GM18870 (cell line): ENCODE measurements around the gene MYL4.
"Not testable (repeated sequence)": the region's sequence is repeated elsewhere in the genome, so short reads cannot be mapped to it uniquely, and the experiment has no call there.

Source experiments
- ATAC-seq: cut with Tn5 transposase; IDR thresholded peaks from one replicate; pipeline ENCODE4 v1.9.1; 2021; ENCODE audit warnings: moderate library complexity; ENCODE audit not compliant: unreplicated experiment

MYL4 gene

DNA sequence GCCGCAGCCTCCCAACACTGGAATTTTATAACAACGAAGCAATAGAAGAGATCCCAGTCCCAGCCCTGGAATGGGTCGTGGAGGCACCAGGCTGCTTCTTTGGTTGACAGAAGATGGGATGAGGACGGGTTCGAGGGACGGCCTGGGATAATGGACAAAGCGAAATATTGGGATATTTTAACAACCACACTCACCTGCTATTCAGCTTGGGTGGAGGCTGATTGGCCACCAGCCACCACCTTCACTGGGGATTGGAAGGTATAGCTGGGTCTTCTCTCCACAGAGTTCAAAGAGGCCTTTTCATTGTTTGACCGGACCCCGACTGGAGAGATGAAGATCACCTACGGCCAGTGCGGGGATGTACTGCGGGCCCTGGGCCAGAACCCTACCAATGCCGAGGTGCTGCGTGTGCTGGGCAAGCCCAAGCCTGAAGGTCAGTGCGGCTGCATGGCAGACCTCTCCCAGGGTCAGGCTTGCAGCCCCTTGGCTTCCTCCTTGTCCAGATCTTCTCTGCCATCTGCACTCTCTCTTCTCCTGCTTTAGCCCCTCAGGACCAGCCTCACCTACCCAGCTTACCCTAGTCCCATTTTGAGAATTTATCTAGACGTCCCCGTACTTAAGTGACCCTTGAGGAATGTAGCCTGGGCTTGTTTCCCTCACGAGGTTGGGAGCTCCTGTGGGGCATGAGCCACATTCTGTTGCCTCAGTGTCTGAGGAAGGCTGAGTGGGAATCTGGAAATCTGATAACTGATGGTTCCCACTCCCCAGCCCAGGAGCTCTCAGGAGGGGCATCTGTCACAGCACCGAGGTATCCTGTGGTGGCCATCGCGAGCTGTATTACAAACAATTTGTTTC, 10.7 kb downstream of the MYL4 start:
- no peak for ATAC-seq

DNA sequence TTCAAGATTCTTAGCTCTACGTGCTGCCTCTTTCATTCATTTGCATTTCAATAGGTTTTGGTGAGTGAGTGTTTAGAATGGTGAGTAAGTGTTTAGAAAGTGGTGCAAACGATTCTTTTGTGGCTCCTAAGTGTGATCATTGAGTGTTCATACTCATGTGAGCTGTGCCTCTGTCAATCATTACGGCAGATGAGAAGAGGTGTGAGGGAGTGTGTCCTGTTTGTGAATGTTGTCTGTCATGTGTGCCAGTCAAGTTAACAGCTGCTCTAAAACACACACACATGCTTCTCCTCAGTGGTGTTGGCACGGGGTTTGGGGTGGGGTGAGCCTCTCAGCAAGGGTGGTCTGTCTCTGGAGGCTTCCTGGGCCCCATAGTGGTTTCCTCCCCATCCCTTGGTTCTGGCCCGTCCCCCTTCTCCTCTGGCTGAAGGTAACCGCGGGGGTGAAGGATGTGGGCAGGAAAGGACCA, 11.4 kb downstream of the MYL4 start:
- no peak for ATAC-seq

DNA sequence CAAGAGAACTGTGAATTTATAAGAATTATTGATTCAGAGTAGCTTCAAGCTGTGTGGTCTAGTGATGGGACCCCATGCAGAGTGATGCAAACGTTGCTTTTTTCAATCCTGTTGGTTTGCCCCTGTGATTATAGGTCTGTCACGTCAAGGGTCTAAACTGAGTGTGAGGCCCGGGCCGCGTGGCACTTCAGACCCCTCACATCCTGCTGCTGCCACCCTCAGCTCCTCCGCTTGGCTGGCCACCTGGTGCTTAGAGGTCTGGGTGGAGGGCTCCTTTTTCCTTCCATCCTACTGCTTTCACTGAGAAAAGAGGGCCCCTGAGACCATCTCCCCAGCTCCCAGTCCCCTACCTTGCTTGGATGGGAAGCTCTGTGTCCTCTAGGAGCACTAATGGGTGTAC, 12.0 kb downstream of the MYL4 start:
- no peak for ATAC-seq

DNA sequence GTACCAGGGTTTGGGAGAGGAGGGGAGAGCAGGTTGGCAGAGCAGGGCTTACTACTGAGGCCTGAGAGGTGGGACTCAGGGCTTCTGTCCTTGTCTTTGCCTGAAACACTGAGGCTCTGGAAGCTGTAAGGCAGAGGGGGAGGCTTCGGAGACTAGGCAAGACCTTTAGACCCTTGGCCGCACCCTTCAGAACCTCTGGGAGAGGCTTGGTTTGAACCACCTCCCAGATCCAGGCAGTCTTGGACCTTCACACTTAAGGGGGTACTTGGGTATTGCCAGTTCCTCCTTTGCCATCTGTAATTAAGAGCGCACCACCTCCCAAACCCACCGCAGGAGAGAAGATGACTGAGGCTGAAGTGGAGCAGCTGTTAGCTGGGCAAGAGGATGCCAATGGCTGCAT, 12.9 kb downstream of the MYL4 start:
- no peak for ATAC-seq

DNA sequence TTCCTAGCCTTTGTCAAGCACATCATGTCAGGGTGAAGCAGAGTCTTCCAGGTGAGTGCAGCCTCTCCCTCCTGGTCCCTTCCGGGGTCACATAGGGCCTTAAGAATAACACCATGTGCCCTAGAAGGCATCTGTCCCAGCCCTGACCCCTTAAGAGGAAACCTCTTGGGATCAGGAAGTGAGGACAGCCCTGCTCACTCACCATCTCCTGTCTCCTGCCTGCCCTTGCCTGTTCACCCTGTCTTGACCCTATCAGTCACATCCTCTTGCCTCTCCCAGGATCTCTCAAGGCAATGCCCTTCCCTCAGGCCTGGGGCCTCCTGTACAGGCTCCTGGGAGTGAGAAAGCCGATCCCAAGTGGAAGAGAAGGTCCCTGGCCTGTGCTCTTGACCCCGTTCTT, 13.9 kb downstream of the MYL4 start:
- no peak for ATAC-seq

DNA sequence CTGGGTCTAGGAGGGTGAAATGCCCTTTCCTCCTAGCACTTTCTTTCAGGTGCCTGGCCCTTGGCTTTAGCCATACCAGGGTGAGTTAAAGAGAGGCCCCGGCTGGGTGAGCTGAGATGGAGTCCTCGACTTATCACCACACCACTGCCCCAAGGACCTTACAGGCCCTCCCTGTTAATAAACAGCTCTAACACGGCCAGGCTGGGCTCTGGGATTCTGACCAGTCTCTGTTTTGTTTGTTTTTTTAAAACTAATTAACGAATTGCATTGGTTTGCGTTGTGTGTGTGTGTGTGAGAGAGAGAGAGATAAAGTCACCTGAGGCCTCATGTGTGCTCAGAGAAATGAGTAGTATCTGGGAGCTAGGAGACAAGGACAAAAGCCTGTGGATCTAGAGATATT, 14.3 kb downstream of the MYL4 start:
- ATAC-seq = no peak

DNA sequence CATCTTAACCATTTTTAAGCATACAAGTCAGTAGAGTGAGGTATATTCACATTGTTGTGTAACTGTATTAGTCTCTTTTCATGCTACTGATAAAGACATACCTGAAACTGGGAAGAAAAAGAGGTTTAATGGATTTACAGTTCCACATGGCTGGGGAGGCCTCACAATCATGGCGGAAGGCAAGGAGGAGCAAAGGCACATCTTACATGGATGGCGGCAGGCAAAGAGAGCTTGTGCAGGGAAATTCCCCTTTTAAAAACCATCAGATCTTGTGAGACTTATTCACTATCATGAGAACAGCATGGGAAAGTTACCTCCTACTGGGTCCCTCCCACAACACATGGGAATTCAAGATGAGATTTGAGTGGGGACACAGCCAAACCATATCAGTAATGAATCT, 14.9 kb downstream of the MYL4 start:
- ATAC-seq = not testable (repeated sequence)

DNA sequence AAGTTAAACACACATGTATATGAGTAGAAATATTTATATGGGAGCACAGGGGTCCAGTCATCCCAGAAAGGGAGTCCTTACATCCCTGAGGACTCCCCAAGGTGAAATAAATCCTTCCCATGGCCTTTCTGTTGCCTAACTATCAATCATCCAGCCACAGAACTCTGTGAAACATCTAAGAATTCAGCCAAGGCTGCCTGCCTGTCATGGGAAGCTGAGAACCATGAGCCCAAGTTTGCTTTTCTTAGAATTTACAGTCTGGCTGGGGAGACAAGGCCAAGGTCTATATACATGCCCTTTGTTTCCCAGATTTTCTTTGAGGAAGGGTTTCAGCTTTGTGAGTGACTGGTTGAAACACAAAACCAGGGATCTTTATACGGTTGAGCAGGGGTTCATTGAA, 15.8 kb downstream of the MYL4 start:
- no peak for ATAC-seq

DNA sequence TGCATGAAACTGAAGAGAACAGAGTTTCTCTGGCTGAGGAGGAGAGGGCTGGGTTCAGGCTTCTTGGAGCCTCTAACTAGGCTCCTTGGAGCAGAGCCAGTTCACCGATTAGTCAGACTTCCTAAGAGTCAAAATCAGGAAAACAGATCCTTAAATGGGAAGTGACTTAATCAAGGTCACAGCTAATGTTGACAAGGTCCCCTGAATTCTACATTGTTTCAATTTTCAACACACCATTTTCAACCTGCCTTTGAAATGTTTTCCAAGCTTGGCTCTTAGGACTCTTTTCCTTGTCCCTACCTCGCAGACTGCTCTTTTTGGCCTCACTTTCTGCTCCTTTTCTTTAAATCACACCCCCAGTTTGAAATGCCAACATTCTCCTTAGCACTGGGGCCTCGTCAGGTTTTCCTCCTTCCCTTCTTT, 16.3 kb downstream of the MYL4 start:
- ATAC-seq = no peak

DNA sequence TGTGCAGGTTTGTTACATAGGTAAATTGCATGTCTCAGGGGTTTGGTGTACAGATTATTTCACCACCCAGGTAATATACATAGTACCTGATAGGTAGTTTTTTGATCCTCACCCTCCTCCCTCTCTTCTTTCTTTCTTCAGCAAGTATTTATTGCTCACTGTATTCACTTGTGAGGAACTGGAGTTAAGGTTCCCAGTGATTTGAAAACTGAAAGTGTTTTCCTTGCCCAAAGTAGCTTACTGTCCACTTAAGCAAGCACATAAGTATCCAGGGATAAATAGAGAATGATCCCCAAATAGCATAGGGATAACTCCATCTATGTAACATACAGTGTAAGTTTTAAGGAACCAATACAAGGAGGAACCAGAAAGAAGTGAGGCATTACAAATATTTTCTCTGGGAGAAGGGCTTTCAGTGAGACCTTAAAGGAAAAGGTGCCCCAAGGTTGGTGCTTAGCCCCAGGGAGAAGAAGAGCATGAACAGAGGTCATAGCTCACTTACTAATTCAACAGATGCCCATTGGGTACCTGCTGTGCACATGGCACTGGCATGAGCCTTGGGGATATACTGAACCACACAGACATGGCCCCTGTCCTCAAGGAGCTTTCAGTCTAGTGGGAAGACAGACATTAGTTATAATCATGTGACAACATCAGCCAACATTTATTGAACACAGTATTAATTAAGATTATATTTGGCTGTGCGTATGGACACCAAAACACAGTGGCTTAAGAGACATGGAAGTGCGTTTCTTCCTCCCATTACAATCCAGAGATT, 17.0 kb downstream of the MYL4 start:
- no peak for ATAC-seq

DNA sequence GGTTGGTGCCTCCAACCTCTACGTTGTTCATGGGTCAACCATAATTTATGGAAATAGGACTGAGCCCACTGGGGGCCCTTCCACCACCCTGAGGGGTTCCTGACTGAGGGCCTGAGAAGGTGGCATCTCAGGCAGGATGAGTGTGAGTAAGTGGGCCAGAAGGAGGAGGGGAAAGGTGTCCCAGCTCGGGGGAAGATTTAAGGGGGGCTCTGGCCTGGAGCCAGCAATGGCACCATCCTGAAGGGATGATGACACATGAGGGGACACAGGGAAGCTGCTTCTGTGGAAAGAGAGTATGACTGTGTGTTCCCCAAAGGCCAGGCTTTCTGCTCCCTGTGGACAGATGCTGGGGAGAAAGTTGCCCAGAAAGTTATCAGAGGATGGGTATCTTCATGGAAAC, 18.7 kb downstream of the MYL4 start:
- ATAC-seq = no peak

DNA sequence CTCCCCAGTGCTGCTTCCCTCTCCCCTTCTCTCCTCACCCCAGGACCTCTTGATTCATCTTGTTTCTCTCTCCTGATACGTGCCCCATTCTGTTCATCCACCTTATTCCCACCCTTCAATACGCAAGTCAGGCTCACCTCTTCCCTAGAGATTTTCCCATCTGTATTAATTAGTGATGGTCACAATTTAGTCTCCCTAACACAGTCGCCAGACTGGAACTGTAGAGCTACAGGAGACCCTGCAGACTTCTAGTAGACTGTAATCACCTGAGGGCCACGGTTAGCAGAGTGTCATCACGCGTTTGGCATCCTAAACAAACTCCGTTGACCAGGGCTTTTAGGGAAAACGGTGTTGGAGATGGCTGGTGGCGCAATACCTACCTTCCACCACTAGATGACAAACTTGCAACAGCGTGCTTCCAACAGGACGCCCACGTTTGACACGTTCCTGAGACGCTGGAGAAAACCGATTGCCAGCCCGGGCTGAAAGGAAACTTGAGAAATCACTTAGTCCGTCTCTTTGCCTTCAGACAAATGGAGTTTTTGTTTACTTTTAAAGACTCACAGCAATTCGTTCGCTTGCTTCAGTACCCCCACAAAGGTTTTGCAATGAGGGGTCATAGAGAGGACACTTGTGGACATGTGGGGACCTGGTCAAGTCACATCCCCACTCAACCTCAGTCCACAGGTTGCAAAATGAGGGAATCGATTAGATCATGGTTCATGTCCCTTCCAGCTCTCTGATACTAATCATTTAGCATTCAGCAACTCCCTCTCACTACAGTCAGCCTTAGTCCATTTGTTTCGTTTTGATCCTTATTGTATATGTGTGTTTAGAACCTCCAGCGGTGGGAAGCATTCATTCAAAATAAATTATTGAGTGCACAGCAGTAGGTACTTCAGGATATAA, 20.6 kb downstream of the MYL4 start:
- peak; percentile 60 for ATAC-seq

DNA sequence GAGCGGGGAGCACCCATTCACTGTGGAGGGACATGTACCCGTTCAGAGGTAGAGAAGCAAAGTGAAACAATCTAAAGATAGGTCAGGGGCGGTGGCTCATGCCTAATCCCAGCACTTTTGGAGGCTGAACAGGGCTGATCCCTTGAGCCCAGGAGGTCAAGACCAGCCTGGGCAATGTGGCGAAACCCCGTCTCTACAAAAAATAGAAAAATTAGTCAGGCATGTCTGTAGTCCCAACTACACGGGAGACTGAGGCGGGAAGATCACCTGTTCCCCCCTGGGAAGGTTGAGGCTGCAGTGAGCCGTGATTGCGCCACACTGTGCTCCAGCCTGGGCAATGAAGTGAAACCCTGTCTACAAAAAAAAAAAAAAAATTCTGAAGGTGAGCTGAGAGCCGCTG, 21.7 kb downstream of the MYL4 start:
- ATAC-seq = no peak

DNA sequence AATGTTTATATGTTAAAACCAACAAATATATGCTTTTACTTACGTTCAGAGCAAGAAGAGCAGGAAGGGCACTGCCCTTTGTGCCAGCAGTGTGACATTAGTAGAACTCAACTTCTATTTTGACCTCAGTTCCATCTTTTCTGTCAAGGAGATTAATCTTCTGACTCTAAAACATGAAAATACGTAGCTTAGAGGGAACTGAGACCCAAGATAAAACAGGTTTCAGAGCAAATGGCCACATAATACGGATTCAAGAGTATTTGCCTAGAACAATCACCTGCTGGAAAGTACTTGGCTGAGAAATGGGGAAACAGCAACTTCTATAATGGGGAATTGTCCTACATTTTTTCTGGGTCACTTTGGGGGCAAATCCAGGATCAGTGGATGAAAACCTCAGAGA, 22.2 kb downstream of the MYL4 start:
- no peak for ATAC-seq

DNA sequence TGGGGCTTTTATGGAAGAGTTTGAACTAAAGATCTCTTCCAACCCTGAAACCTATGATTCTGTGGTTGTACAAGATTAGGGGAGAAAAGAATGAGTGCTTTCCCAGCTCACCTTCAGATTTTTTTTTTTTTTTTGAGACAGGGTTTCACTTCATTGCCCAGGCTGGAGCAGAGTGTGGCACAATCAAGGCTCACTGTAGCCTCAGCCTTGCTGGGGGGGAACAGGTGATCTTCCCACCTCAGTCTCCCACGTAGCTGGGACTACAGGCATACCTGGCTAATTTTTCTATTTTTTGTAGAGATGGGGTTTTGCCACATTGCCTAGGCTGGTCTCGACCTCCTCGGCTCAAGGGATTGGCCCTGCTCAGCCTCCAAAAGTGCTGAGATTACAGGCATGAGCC, 22.7 kb downstream of the MYL4 start:
- ATAC-seq = no peak

DNA sequence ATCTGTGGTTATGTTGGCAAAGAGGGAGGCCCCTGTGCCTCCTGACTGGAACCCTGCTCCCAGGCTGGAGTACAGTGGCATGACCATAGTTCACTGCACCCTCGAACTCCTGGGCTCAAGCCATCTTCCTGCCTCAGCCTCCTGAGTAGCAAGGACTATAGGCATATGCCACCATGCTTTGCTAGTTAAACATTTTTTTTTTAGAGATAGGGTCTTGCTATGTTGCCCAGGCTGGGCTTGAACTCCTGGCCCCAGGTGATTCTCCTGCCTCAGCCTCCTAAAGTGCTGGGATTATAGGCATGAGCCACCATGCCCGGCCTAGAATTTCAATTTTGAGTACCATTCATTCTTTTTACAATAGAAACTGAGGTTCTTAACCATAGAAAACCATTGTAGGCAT, 23.3 kb downstream of the MYL4 start:
- no peak for ATAC-seq

DNA sequence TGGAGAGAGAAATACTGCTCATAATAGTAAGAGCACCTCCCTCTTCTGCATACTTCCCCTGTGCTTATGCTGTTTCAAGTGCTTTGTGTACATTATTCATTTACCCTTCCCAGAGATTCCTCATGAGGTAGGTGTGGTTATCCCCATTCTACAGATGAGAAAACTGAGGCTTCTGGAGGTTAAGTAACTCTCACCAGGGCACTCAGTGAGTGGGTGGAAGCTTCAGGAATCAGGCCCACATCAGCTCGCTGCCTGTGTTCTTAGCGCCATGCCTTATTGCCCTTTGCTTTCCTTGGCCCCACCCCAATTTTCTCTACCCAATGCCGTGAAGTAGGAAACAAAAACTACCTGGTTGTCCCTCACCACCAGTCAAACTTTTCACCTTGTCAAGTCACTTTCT, 26.4 kb downstream of the MYL4 start:
- ATAC-seq = no peak

DNA sequence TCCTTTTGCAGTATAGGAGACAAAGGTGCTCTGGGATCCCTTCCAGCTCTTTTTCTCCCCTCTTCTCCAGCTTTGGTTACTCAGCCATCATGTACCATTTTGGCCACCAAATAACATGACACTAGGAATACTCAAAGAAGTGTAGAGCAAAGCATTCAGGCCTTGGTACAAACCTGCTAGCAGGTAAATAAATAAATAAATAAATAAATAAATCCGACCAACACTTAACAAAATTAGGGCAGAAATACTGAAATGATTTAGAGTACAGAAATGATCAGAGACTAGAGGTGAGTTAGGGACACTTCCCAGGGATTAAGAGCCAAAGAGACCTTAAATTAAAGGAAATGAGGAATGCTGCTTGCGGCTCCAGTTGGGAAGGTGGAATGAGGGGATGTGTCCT, 26.8 kb downstream of the MYL4 start:
- no peak for ATAC-seq

DNA sequence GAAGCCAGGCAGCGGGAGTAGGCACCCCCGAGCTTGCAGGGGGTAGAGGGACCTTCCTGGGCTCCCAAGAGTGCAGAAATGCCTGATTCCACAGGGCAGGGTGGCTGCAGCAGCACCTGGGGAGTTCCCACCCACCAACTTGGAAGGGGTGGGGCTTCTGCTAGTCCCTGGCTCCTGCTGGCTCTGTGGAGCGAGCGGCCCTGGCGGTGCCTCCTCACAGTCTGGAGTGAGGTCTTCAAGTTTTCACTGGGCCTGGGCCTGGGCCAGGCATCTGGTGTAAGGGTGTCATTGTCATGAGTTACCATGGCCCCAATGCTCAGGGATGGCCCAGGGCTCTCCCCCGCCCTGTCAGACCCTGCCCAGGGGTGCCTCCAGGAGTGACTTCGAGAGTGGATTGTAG, 28.7 kb downstream of the MYL4 start:
- no peak for ATAC-seq

DNA sequence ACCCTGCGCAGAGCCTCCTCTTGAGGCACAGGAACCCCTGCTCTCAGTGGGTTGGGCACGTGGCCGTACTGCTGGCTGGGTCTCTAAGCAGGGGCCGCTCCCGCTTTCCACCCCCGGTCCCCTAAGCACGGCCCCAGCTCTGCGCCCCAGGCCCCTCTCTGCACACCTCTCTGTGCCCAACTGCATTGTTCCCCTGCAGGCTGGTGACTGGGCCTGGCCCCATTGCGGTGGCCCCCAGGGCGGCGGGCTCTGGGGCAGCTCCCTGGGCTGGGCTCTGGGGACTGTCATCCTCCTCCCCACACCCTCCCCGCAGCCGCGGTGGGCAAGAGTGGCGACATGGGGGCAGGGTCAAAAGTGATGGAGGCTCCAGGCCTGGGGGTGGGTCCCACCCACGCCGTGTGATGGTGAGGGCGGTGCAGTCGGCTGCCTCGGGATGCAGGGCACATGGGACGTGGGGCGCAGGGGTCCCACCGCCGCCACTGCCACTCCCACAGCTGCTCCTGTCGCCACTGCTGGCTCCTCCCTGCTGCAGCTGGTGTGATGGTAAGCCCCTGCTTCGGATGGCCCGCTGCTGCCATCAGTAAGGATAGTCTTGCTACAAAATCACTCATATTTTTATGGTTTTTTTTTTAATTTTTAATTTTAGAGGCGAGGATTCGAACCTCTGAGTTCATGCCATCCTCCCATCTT, 29.3 kb downstream of the MYL4 start:
- no peak for ATAC-seq

DNA sequence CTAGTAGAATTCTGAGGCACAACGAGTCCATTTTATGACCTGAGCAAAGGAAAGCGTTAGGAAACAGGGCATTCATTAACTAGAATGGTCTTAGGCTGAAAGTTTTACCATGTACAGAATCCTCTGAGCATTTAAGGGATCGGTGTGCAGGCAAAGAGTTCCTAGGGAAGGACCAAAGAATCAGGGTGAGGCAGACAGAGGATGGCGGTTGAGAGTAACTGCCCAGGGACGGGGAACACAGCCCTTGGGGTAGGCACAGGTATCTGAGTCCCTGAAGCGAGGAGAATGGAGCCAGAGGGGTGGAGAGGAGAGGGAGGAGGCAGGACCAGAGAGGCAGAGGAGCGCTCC, 30.4 kb downstream of the MYL4 start:
- no peak for ATAC-seq
